IPS DF 6.9 (cell line): ENCODE results near the gene KLRC2.
A peak's percentile ranks its signal among the peaks of the same experiment; 100 is the strongest.
"Not testable (repeated sequence)": the region's sequence is repeated elsewhere in the genome, so short reads cannot be mapped to it uniquely, and the experiment has no call there.

Experiments
- DNase-seq: peaks from one replicate; pipeline ENCODE4 v3.0.0-alpha.2; 2013; ENCODE audit warnings: low read depth, low spot score
- H3K27ac ChIP-seq: one replicate; pipeline ENCODE4 v1.5.1; 2013; ENCODE audit warnings: low read length, control low read depth
- H3K27me3 ChIP-seq: 2 replicates; pipeline ENCODE4 v1.6.1; 2013; ENCODE audit warnings: mild to moderate bottlenecking, low read length; ENCODE audit not compliant: control insufficient read depth, insufficient read depth
- H3K36me3 ChIP-seq: 2 replicates; pipeline ENCODE4 v1.6.1; 2013; ENCODE audit warnings: low read length; ENCODE audit not compliant: control insufficient read depth, insufficient read depth
- H3K4me1 ChIP-seq: 2 replicates; pipeline ENCODE4 v1.6.1; 2013; ENCODE audit warnings: low read length; ENCODE audit not compliant: control insufficient read depth, insufficient read depth
- H3K4me3 ChIP-seq: 2 replicates; pipeline ENCODE4 v1.5.1; 2013; ENCODE audit warnings: mild to moderate bottlenecking, low read length
- H3K9me3 ChIP-seq: 2 replicates; pipeline ENCODE4 v1.6.1; 2013; ENCODE audit warnings: low read length, inconsistent platforms; ENCODE audit not compliant: control insufficient read depth, insufficient read depth
- WGBS: extraction: QIAGEN DNeasy Blood & Tissue Kit; methylation state at CpG from one replicate; pipeline ENCODE4 v1.1.7; 2013; ENCODE audit warnings: mixed read lengths, missing lambda C conversion rate; ENCODE audit not compliant: insufficient read length, insufficient coverage; 5-methylcytosine and 5-hydroxymethylcytosine counted together

KLRC2 gene

DNA sequence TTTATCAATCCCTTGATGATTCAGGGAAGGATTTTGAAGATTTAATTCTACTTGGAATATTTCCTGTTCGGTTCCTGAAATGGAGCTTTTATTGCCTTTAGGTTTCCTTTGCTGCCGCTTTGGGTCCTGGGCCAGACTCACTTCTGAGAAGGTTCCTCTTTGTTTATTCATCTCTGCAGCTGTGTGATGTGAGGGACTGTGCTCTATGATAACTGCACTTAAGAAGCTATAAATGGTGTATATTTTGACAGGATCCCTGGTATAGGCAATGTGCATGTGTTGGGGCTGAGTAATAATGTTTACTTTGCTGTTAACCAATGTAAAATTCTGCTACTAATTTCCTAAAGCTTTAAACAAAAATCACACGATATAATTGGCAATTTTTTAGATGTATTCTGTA lies at the start of gene KLRC2:
Gene KLRC2, minus strand, starts transcription at position 195 of the 400 bp plus-strand sequence. Its CDS starts 24 bp downstream, at position 171.
- DNase-seq, H3K4me1 ChIP-seq, H3K27me3 ChIP-seq, H3K36me3 ChIP-seq, H3K4me3 ChIP-seq, H3K27ac ChIP-seq, H3K9me3 ChIP-seq: not testable (repeated sequence)
- no CpG with 5 or more reads among the region's 3 CpGs for WGBS

DNA sequence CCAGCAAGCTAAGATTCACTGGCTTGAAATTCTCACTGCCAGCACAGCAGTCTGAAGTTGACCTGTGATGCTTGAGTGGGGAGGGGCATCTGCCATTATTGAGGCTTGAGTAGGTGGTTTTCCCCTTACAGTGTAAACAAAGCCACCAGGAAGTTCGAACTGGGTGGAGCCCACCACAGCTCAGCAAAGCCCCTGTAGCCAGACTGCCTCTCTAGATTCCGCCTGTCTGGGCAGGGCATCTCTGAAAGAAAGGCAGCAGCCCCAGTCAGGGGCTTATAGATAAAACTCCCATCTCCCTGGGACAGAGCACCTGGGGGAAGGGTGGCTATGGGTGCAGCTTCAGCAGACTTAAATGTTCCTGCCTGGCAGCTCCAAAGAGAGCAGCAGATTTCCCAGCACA lies 46.1 kb upstream of the KLRC2 start:
- H3K4me3 ChIP-seq, H3K27ac ChIP-seq, DNase-seq, H3K36me3 ChIP-seq, H3K27me3 ChIP-seq, H3K9me3 ChIP-seq, H3K4me1 ChIP-seq: not testable (repeated sequence)
- no CpG with 5 or more reads among the region's 2 CpGs for WGBS

DNA sequence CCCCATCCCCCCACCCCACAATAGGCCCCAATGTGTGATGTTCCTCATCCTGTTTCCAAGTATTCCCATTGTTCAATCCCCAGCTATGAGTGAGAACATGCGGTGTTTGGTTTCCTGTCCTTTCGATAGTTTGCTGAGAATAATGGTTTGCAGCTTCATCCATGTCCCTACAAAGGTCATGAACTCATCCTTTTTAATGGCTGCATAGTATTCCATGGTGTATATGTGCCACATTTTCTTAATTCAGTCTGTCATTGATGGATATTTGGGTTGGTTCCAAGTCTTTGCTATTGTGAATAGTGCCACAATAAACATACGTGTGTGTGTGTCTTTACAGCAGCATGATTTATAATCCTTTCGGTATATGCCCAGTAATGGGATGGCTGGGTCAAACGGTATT lies 37.0 kb upstream of the KLRC2 start:
- not testable (repeated sequence) for H3K27ac ChIP-seq, H3K4me3 ChIP-seq, H3K27me3 ChIP-seq, DNase-seq, H3K4me1 ChIP-seq, H3K9me3 ChIP-seq, H3K36me3 ChIP-seq
- no CpG with 5 or more reads among the region's 5 CpGs for WGBS

DNA sequence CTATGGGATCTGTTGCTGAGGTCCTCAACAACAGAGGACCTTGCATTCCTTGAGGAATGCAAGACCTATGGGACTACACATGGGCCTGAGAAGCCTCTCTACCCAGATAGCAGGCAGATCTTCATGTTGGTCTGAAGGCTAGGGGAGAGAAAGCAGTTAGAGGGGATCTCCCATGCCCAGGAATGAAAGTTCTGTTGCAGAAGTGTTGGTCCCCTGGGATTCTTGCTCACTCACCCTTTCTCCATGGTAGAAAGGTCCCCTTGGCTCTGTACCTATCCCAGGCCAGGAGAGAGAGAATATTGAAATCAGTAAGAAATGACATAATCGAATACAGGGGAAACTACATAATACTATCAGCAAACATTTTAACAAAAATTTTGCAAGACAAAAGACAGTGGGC lies 33.9 kb upstream of the KLRC2 start:
- no peaks in the 10 kb centered on the region for H3K9me3 ChIP-seq
- H3K27me3 ChIP-seq, result no peaks in the 10 kb centered on the region
- no CpG with 5 or more reads among the region's 1 CpG for WGBS
- no peaks in the 10 kb centered on the region for H3K4me1 ChIP-seq
- H3K27ac ChIP-seq, result no peak overlapping the region
- H3K4me3 ChIP-seq, result no peak overlapping the region
- no peaks in the 10 kb centered on the region for H3K36me3 ChIP-seq
- no peak for DNase-seq

DNA sequence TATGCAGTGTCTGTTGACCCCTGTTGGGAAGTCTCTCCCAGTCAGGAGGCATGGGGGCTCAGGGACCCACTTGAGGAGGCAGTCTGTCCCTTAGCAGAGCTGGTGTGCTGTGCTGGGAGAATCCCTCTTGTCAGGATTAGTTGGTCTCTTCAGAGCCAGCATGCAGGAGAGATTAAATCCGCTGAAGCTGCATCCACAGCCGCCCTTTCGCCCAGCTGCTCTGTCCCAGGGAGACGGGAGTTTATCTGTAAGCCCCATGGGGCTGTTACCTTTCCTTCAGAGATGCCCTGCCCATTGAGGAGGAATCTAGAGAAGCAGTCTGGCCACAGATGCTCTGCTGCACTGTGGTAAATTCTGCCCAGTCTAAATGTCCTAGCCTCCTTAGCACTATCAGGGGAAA lies 30.5 kb upstream of the KLRC2 start:
- Histone ChIP-seq H3K9me3 (no peaks in the 10 kb centered on the region), H3K4me1 (no peaks in the 10 kb centered on the region), H3K36me3 (no peaks in the 10 kb centered on the region), H3K27me3 (no peaks in the 10 kb centered on the region), H3K4me3 (no peak overlapping the region), H3K27ac (no peak overlapping the region)
- WGBS, result no CpG with 5 or more reads among the region's 4 CpGs
- DNase-seq, result no peak

DNA sequence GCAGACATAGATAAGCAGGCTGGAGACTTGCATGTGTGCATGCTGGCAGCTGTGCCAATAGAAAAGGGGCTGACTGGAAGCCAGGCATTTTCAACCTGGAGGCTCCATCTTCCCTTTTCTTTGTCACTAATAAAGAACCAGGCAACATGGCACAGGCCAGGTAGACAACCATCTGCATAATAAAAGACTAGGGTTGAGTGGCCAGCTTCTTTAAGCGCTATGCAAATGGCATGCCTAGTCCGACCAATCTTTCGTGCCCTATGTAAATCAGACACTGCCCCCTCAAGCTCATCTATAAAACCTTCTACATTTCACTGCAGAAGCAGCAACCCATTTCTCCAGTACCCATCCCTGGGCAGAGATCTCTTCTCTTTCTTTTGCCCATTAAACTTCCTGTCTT lies 21.9 kb upstream of the KLRC2 start:
- no peaks in the 10 kb centered on the region for H3K27me3 ChIP-seq
- H3K4me3 ChIP-seq, result no peak overlapping the region
- no peaks in the 10 kb centered on the region for H3K36me3 ChIP-seq
- peak; percentile 27 for DNase-seq
- no CpG with 5 or more reads among the region's 3 CpGs for WGBS
- H3K4me1 ChIP-seq, result no peaks in the 10 kb centered on the region; the same call in 1 of the 2 replicates
- no peaks in the 10 kb centered on the region for H3K9me3 ChIP-seq
- H3K27ac ChIP-seq, result no peak overlapping the region

DNA sequence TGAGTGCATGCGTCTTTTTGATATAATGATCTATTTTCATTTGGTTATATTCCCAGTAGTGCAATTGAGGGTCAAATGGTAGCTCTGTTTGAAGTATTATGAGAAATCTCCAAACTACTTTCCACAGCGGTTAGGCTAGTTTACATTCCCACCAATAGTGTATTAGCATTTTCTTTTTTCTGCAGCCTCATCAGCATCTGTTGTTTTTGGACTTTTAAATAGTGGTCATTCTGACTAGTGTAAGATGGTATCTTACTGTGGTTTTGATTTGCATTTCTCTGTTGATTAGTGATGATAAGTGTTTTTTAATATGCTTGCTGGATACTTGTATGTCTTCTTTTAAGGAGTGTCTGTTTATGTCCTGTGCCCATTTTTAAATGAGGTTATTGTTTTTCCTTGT lies 21.0 kb upstream of the KLRC2 start:
- WGBS, result no CpG with 5 or more reads among the region's 2 CpGs
- Histone ChIP-seq H3K27ac (no peak overlapping the region), H3K4me3 (no peak overlapping the region), H3K9me3 (no peaks in the 10 kb centered on the region), H3K4me1 (no peaks in the 10 kb centered on the region; the same call in 1 of the 2 replicates), H3K27me3 (no peaks in the 10 kb centered on the region), H3K36me3 (no peaks in the 10 kb centered on the region)
- no peak for DNase-seq

DNA sequence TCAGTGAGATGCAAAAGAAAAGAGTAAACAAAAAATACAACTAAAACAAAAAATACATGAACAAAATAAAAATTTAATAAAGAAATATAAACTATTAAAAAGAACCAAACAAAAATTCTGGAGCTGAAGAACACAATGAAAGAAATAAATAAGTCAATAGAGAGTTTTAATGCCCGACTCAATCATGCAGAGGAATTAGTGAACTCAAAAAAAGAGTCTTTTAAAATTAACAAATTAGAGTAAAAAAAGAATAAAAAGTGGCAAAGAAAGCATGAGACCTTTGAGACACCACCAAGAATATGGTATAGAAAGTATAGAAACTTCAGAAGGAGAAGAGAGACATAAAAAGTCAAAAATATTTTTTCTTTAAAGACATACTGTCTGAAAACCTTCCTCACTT lies 20.0 kb upstream of the KLRC2 start:
- no peak for DNase-seq

DNA sequence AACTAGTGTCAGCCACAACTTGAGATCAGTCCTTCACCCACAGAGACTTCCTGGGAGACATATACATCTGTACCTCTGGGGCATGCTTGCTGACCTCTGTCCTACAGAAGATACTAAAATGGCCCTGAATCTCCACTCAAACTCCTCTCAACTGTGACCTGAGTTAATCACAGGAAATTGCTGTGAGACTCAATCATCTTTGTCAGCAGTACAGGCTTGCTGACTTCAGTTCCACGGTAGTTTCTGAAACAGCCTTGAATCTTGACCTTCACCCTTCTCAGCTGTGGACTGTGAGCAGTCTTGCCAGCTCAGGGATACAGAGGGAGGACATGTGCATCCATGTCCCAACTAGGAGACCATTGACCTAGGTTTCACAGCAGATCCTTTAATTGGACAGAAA lies 18.7 kb upstream of the KLRC2 start:
- Histone ChIP-seq H3K36me3 (no peaks in the 10 kb centered on the region), H3K9me3 (no peaks in the 10 kb centered on the region), H3K27me3 (no peaks in the 10 kb centered on the region), H3K4me3 (no peak overlapping the region), H3K27ac (no peak overlapping the region), H3K4me1 (no peaks in the 10 kb centered on the region; the same call in 1 of the 2 replicates)
- WGBS, result no CpG with 5 or more reads among the region's 1 CpG
- DNase-seq, result no peak

More for the DNA sequence above, 20.0 kb upstream of the KLRC2 start:
- WGBS, result no CpG with 5 or more reads among the region's 1 CpG
- Histone ChIP-seq H3K4me1 (no peaks in the 10 kb centered on the region; the same call in 1 of the 2 replicates), H3K9me3 (no peaks in the 10 kb centered on the region), H3K27ac (no peak overlapping the region), H3K4me3 (no peak overlapping the region), H3K27me3 (no peaks in the 10 kb centered on the region), H3K36me3 (no peaks in the 10 kb centered on the region)

DNA sequence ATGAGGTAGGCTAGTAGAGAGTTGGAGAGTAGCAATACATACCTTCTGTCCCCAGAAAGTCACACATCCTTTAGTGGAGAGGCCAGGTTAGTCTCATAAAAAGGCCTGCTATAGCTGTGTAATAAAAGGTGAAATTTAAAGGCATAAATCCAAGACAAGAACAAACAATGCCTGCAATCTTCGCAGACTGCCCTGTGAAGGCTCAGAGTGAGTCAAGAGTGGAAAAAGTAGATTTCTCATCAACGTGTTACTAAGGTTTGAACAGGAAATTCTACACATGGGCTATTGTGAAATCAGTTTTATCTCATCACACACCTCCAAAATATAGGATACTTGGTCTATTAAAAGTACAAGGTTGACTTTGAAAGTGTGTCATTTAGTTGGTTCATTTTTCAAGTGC lies 17.3 kb upstream of the KLRC2 start, which contains the start of gene KLRC1:
Gene KLRC1, minus strand, starts transcription at position 222 of the 400 bp plus-strand sequence. CDS start 2,221 bp downstream, outside the sequence.
- Histone ChIP-seq H3K4me3 (no peak within 1 kb of the TSS), H3K27me3 (no peaks in the 10 kb centered on the region), H3K27ac (no peak within 1 kb of the TSS), H3K9me3 (no peaks in the 10 kb centered on the region), H3K36me3 (no peaks in the 10 kb centered on the region), H3K4me1 (no peaks in the 10 kb centered on the region; the same call in 1 of the 2 replicates)
- WGBS, result no CpG with 5 or more reads among the region's 2 CpGs
- DNase-seq, result no peak

DNA sequence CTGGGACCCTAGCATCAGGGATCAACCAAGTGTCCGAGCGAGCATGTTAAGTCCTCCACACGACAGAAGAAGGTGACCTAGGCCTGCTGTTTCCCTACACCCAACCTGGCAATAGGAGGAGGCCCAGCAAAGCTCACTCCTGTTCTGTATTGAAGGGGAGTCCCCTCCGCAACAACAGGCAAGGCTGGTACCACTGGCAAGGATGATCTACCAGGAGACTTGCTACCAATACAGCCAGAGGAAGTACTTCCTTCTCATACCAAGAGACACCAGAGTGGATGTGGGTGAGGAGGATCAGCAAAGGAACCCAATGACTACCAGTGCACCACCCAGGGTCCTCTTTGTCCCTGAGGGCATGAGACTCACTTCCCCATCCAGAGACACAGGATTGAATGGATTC lies 12.4 kb upstream of the KLRC2 start:
- no CpG with 5 or more reads among the region's 4 CpGs for WGBS

More for the DNA sequence above, 12.4 kb upstream of the KLRC2 start:
- no peak for DNase-seq
- no peaks in the 10 kb centered on the region for H3K27me3 ChIP-seq
- no peak overlapping the region for H3K27ac ChIP-seq
- H3K4me3 ChIP-seq, result no peak overlapping the region
- no peaks in the 10 kb centered on the region for H3K9me3 ChIP-seq
- H3K4me1 ChIP-seq, result no peaks in the 10 kb centered on the region
- no peaks in the 10 kb centered on the region for H3K36me3 ChIP-seq
